ENCODE measurements around the gene PTBP3. TPM values are rescaled to one million over a fixed set of nuclear protein-coding genes. Genes with fewer than 3 reads are reported as not detected.

PTBP3 gene
- polyA plus RNA-seq, 1 donor from 2014 or later, result 36.1 TPM

GRCh38 chr9:112188884-112189283 lies 144.5 kb downstream of the PTBP3 start:
- H3K9me2 ChIP-seq (ENCODE audit: insufficient read depth, low read length), result no peaks in the 10 kb centered on the region
- H2AFZ ChIP-seq (ENCODE audit: low read depth, low read length), result no peak overlapping the region
- H3K4me3 ChIP-seq (ENCODE audit: low read length), result no peak overlapping the region
- no peak overlapping the region for H3K4me2 ChIP-seq (ENCODE audit: low read length)
- H3K27ac ChIP-seq (ENCODE audit: low read length), result no peak overlapping the region
- TF ChIP-seq, protein P1, sequence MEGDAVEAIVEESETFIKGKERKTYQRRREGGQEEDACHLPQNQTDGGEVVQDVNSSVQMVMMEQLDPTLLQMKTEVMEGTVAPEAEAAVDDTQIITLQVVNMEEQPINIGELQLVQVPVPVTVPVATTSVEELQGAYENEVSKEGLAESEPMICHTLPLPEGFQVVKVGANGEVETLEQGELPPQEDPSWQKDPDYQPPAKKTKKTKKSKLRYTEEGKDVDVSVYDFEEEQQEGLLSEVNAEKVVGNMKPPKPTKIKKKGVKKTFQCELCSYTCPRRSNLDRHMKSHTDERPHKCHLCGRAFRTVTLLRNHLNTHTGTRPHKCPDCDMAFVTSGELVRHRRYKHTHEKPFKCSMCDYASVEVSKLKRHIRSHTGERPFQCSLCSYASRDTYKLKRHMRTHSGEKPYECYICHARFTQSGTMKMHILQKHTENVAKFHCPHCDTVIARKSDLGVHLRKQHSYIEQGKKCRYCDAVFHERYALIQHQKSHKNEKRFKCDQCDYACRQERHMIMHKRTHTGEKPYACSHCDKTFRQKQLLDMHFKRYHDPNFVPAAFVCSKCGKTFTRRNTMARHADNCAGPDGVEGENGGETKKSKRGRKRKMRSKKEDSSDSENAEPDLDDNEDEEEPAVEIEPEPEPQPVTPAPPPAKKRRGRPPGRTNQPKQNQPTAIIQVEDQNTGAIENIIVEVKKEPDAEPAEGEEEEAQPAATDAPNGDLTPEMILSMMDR (IDR thresholded peaks at IDR 0.05; ENCODE audit: poor library complexity, severe bottlenecking), result no peak
- TF ChIP-seq MXI1 (conservative IDR thresholded peaks at IDR 0.05; ENCODE audit: poor library complexity, severe bottlenecking) (no peak), EP300 (conservative IDR thresholded peaks at IDR 0.05; ENCODE audit: poor library complexity, severe bottlenecking) (no peak), EZH2 (IDR thresholded peaks at IDR 0.05; ENCODE audit: borderline replicate concordance, insufficient read depth, low read length, poor library complexity, severe bottlenecking) (no peak), SMC3 (conservative IDR thresholded peaks at IDR 0.05; ENCODE audit: poor library complexity) (no peak), RAD21 (conservative IDR thresholded peaks at IDR 0.05) (no peak), TAF1 (IDR thresholded peaks at IDR 0.05; ENCODE audit: low read depth) (no peak), REST (IDR thresholded peaks at IDR 0.05; ENCODE audit: borderline replicate concordance) (no peak), POLR2AphosphoS5 (IDR thresholded peaks at IDR 0.05) (no peak)
- no peaks in the 10 kb centered on the region for H3K9me3 ChIP-seq (ENCODE audit: low read length)
- H3K9ac ChIP-seq (ENCODE audit: low read length), result no peak overlapping the region
- H3K79me2 ChIP-seq (replicated peaks; ENCODE audit: insufficient read depth, low read length), result no peaks in the 10 kb centered on the region
- H4K20me1 ChIP-seq (ENCODE audit: insufficient read depth), result no peaks in the 10 kb centered on the region
- H3K27me3 ChIP-seq (ENCODE audit: insufficient read depth, low read depth, low read length), result no peaks in the 10 kb centered on the region
- H3K36me3 ChIP-seq (ENCODE audit: insufficient read depth, low read length), result no peaks in the 10 kb centered on the region
- no peaks in the 10 kb centered on the region for H3F3A ChIP-seq (ENCODE audit: insufficient read depth, low read length, poor library complexity, severe bottlenecking)

DNA sequence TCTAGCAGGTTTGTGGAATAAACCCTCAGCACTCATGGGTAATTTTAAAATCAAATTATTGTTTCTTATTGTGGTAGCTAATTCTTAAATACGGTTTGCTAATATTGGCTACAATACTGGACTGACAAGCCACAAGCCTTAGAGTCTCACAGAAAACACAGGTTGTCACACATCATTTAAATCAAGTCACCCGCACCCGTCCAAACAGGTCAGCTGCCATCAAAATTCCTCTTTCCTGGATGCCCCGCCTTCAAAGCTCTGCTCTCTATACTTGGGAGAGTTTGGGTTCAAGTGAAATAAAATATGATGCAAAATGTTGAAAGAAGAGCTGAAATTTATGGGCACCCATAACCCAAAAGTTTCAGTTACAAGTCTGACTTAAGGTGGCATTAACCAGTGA lies 146.0 kb downstream of the PTBP3 start:
- Histone ChIP-seq H2AFZ (ENCODE audit: low read depth, low read length) (no peak overlapping the region), H3K27ac (ENCODE audit: low read length) (no peak overlapping the region)

More for the DNA sequence above, 146.0 kb downstream of the PTBP3 start:
- Histone ChIP-seq H3K9me3 (ENCODE audit: low read length) (no peaks in the 10 kb centered on the region), H3F3A (ENCODE audit: insufficient read depth, low read length, poor library complexity, severe bottlenecking) (no peaks in the 10 kb centered on the region), H3K9ac (ENCODE audit: low read length) (no peak overlapping the region), H3K4me2 (ENCODE audit: low read length) (no peak overlapping the region), H3K4me3 (ENCODE audit: low read length) (no peak overlapping the region), H4K20me1 (ENCODE audit: insufficient read depth) (no peaks in the 10 kb centered on the region), H3K9me2 (ENCODE audit: insufficient read depth, low read length) (no peaks in the 10 kb centered on the region), H3K36me3 (ENCODE audit: insufficient read depth, low read length) (no peaks in the 10 kb centered on the region), H3K79me2 (replicated peaks; ENCODE audit: insufficient read depth, low read length) (no peaks in the 10 kb centered on the region), H3K27me3 (ENCODE audit: insufficient read depth, low read depth, low read length) (no peaks in the 10 kb centered on the region)
- no peak for TF ChIP-seq RAD21 (conservative IDR thresholded peaks at IDR 0.05)
- TF ChIP-seq MXI1 (conservative IDR thresholded peaks at IDR 0.05; ENCODE audit: poor library complexity, severe bottlenecking), result no peak
- TF ChIP-seq EZH2 (IDR thresholded peaks at IDR 0.05; ENCODE audit: borderline replicate concordance, insufficient read depth, low read length, poor library complexity, severe bottlenecking), result no peak
- TF ChIP-seq EP300 (conservative IDR thresholded peaks at IDR 0.05; ENCODE audit: poor library complexity, severe bottlenecking), result no peak
- TF ChIP-seq, protein P1 (IDR thresholded peaks at IDR 0.05; ENCODE audit: poor library complexity, severe bottlenecking), result no peak
- TF ChIP-seq SMC3 (conservative IDR thresholded peaks at IDR 0.05; ENCODE audit: poor library complexity), result no peak
- no peak for TF ChIP-seq POLR2AphosphoS5 (IDR thresholded peaks at IDR 0.05)
- no peak for TF ChIP-seq TAF1 (IDR thresholded peaks at IDR 0.05; ENCODE audit: low read depth)
- TF ChIP-seq REST (IDR thresholded peaks at IDR 0.05; ENCODE audit: borderline replicate concordance), result no peak

All from neural cell (in vitro differentiated cells).